Heart left ventricle (tissue), 16 donors: ENCODE data around the gene KCTD17. TPM values are rescaled to one million over a fixed set of nuclear protein-coding genes. Genes with fewer than 3 reads are reported as not detected.

Experiments
- ATAC-seq, 4 donors: fragments of 200-7000 bp; cut with Tn5 transposase; one replicate each; pipeline ENCODE4 v1.9.1; 2020 to 2022; ENCODE audit warnings: moderate library complexity in 4 of 4, mild to moderate bottlenecking in 3 of 4, moderate number of reproducible peaks in 1 of 4
- DNase-seq, 5 donors: peaks; one replicate each; pipeline ENCODE4 v3.0.0-alpha.2; 2020
- H3K27ac ChIP-seq, 12 donors: fragments of 200-600 bp; sonication (generic) in 4 of 12; one replicate each; pipeline versions ENCODE4 v1.5.0 to v1.8.0; 2016 to 2022; ENCODE audit warnings: mild to moderate bottlenecking in 2 of 12
- H3K27me3 ChIP-seq, 9 donors: fragments of 200-600 bp; sonication (generic) in 2 of 9; one replicate each; pipeline versions ENCODE4 v1.5.1 to v1.8.0; 2016 to 2022; ENCODE audit warnings: mild to moderate bottlenecking in 3 of 9
- H3K36me3 ChIP-seq, 9 donors: fragments of 200-600 bp; sonication (generic) in 2 of 9; one replicate each; pipeline versions ENCODE4 v1.5.0 to v1.8.0; 2018 to 2022; ENCODE audit warnings: mild to moderate bottlenecking in 2 of 9
- H3K4me1 ChIP-seq, 12 donors: fragments of 200-600 bp; sonication (generic) in 4 of 12; one replicate each; pipeline versions ENCODE4 v1.5.0 to v1.8.0; 2016 to 2022; ENCODE audit warnings: mild to moderate bottlenecking in 3 of 12
- H3K4me3 ChIP-seq, 12 donors: fragments of 200-600 bp; sonication (generic) in 4 of 12; one replicate each; pipeline versions ENCODE4 v1.5.0 to v1.8.0; 2017 to 2022; ENCODE audit warnings: mild to moderate bottlenecking in 9 of 12, moderate library complexity in 4 of 12
- H3K9me3 ChIP-seq, 12 donors: fragments of 200-600 bp; sonication (generic) in 4 of 12; one replicate each; pipeline versions ENCODE4 v1.5.0 to v1.8.0; 2016 to 2022; ENCODE audit warnings: mild to moderate bottlenecking in 1 of 12
- POLR2A ChIP-seq, 2 donors: fragments of 450-650 bp; IDR thresholded peaks; one replicate each; pipeline ENCODE4 v1.6.1; 2017; ENCODE audit warnings: antibody characterized with exemption in 2 of 2, mild to moderate bottlenecking in 2 of 2, moderate library complexity in 2 of 2
- WGBS, 4 donors: extraction: QIAGEN DNeasy Blood & Tissue Kit in 2 of 4; methylation state at CpG; one replicate each; pipeline versions ENCODE4 v1.1.5 to v1.1.7; 2013 to 2018; 5-methylcytosine and 5-hydroxymethylcytosine counted together
- intact Hi-C, 10 donors: fragments of 100-400 bp; cut with DNase I; formaldehyde crosslinking; loops; one replicate each; pipeline versions ENCODE4 v1.11.1 to v1.14.2; 2022
- polyA plus RNA-seq, 2 donors: library from polyadenylated mRNA; stranded (reverse); fragments of 200-250 nt; gene quantifications; one replicate each; pipeline ENCODE4 v1.2.3, GENCODE V29; 2013
- total RNA-seq, 9 donors: library from RNA; depleted of rRNA in 2 of 9; stranded (reverse); fragments of >200 nt in 2 of 9; fragmentation: NEBNext Ultra II Directional in 3 of 9; extraction: Animal tissue kit (Norgen Biotek cat#: 25700) in 3 of 9; gene quantifications; one replicate each; pipeline versions ENCODE4 v1.1.0 to v1.2.4, GENCODE V29; 2016 to 2023
- TF ChIP-seq, protein P1 (sequence below), 12 donors: fragments of 200-600 bp; sonication (generic) in 4 of 12; IDR thresholded peaks; one replicate each; pipeline versions ENCODE4 v1.5.0 to v1.8.0; 2018 to 2022; ENCODE audit warnings: antibody characterized with exemption in 12 of 12, mild to moderate bottlenecking in 5 of 12
- donor health status: ischemic (EF 13 %, LVEDD 7.1; RV severe dilation, severe dysfunction).
- donor health status: healthy with polysubstance abuse.
- donor health status: DM: no; HTN: yes; CAD: no.
- donor health status: DM: no; HTN: no; CAD: no.
- donor health status: ischemic (EF 25% LVEDD 6.9; RV normal size, moderate dysfunction).
- donor health status: ischemic (EF 25% LVEDD 5.7; RV mildly dilated, moderate dysfunction).
- donor health status: healthy.
- donor health status: DM: yes; HTN: yes; CAD: no.
- donor health status: ischemic (EF 35%, LVEDD 5.7; RV mildly dilated, moderate dysfunction).
- donor health status: nonischemic (EF 11% LVEDD 7.7; RV severe dilation, severe dysfunction).
- donor health status: DM: yes; HTN: yes; CAD: no.
- donor health status: PGD.
- donor health status: ischemic (EF 29% LVEDD 5.4; RV normal size, mild dysfunction).
- donor health status: nonischemic (EF 23%, LVEDD 6.1; RV moderate dilation, normal function).

The KCTD17 gene
- total and polyA plus RNA-seq, 11 donors = 10.8 to 62.0 (median 17.3) TPM

DNA sequence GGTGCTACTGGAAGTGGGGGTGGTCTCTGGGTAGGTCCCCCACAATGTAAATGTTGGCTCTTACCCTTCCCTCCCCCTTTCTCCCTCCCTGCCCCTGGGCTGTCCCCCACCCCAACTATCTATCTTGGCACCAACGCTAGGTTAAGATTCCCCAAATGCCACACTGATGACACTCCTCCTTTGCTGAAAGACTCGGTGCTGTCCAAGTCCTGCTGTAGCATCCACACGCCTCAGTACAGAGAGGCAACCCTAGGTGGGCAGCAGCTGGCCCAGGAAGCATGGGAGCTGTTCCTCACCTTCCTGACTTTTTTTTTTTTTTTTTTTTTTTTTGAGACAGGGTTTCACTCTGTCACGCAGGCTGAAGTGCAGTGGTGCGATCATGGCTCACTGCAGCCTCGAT is 3.4 kb upstream of the KCTD17 start:
- TF ChIP-seq, protein P1, sequence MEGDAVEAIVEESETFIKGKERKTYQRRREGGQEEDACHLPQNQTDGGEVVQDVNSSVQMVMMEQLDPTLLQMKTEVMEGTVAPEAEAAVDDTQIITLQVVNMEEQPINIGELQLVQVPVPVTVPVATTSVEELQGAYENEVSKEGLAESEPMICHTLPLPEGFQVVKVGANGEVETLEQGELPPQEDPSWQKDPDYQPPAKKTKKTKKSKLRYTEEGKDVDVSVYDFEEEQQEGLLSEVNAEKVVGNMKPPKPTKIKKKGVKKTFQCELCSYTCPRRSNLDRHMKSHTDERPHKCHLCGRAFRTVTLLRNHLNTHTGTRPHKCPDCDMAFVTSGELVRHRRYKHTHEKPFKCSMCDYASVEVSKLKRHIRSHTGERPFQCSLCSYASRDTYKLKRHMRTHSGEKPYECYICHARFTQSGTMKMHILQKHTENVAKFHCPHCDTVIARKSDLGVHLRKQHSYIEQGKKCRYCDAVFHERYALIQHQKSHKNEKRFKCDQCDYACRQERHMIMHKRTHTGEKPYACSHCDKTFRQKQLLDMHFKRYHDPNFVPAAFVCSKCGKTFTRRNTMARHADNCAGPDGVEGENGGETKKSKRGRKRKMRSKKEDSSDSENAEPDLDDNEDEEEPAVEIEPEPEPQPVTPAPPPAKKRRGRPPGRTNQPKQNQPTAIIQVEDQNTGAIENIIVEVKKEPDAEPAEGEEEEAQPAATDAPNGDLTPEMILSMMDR (IDR thresholded peaks at IDR 0.05) = no peak
- TF ChIP-seq POLR2A (IDR thresholded peaks at IDR 0.05) = no peak
- H3K9me3 ChIP-seq = no peaks in the 10 kb centered on the region
- no peak for ATAC-seq
- 72 to 86% (median 78%) methylated on average over 6 of the region's 6 CpGs for WGBS, 4 donors
- peaks cover 0 to 29% (median 15%) of the 10 kb centered on the region in 12 donors for H3K4me1 ChIP-seq
- H3K27ac ChIP-seq = no peak overlapping the region
- no peaks in the 10 kb centered on the region for H3K36me3 ChIP-seq
- intact Hi-C loops = loop anchor here in 5 of 10 donors (10.0 kb wide), 2 partner anchors 173 to 263 kb away; no protein-coding TSS in a partner anchor
- no peak for DNase-seq
- H3K4me3 ChIP-seq = no peak overlapping the region
- H3K27me3 ChIP-seq = peaks cover 0 to 2% (median 0%) of the 10 kb centered on the region in 9 donors

DNA sequence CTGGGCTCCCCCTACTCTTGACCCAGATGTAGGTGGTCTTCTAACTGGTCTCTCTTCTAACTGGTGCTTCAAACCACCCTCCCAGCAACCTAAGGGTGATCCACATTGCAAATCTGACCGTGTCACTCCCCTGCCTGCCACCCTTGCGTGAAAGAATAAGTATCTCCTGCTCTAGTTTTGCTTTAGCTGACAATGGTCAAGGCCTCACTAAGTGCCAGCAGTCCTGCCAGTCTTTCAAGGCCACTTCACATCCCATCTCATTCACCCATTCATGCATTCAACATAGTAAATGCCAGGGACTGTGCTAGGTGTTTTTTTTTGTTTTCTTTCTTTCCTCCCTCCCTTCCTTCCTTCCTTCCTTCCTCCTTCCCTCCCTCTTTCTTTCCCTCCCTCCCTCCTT is 2.3 kb upstream of the KCTD17 start:
- peaks cover 0 to 32% (median 21%) of the 10 kb centered on the region in 12 donors for H3K4me1 ChIP-seq
- TF ChIP-seq, protein P1 (IDR thresholded peaks at IDR 0.05) = no peak
- TF ChIP-seq POLR2A (IDR thresholded peaks at IDR 0.05) = no peak
- no peaks in the 10 kb centered on the region for H3K9me3 ChIP-seq
- H3K36me3 ChIP-seq = no peaks in the 10 kb centered on the region
- 72 to 88% (median 79%) methylated on average over 2 of the region's 2 CpGs for WGBS, 4 donors
- no peaks in the 10 kb centered on the region for H3K27me3 ChIP-seq
- no peak overlapping the region for H3K27ac ChIP-seq
- DNase-seq (no peak), ATAC-seq (no peak)
- intact Hi-C loops = loop anchor here in 5 of 10 donors (10.0 kb wide), 2 partner anchors 174 to 264 kb away; no protein-coding TSS in a partner anchor
- H3K4me3 ChIP-seq = no peak overlapping the region

DNA sequence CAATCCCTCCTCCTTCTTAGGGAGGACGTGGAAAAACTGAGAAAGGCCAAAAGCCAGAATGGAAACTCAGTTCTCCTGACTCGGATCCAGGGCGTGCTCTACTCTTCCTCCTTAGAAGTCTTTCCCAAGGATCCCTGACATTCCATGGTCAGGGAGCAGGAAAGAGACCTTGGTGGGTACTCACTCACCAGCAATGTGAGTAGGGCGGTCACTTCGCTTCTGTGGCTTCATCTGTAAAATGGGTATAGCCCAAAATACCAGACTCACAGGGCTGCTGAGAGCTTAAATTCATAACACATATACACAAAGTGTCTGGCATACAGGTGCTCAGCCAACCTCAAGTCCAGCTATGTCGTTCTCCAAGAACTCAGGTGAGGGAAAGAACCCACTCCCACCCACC is 629 bp upstream of the KCTD17 start:
- Histone ChIP-seq H3K27me3 (no peaks in the 10 kb centered on the region), H3K9me3 (no peaks in the 10 kb centered on the region), H3K27ac (peak overlapping the region in 2 of 12 donors; percentile 51 to 84), H3K4me1 (peaks cover 0 to 32% (median 21%) of the 10 kb centered on the region in 12 donors), H3K36me3 (peaks cover 0 to 16% (median under 1%) of the 10 kb centered on the region in 9 donors), H3K4me3 (peak overlapping the region in 8 of 12 donors; percentile 63 to 96 (median 78))
- DNase-seq (no peak), ATAC-seq (no peak)
- WGBS, 4 donors = 77 to 91% (median 79%) methylated on average over 6 of the region's 6 CpGs
- TF ChIP-seq POLR2A (IDR thresholded peaks at IDR 0.05) = no peak
- TF ChIP-seq, protein P1 (IDR thresholded peaks at IDR 0.05) = no peak
- intact Hi-C loops = no loop called here

DNA sequence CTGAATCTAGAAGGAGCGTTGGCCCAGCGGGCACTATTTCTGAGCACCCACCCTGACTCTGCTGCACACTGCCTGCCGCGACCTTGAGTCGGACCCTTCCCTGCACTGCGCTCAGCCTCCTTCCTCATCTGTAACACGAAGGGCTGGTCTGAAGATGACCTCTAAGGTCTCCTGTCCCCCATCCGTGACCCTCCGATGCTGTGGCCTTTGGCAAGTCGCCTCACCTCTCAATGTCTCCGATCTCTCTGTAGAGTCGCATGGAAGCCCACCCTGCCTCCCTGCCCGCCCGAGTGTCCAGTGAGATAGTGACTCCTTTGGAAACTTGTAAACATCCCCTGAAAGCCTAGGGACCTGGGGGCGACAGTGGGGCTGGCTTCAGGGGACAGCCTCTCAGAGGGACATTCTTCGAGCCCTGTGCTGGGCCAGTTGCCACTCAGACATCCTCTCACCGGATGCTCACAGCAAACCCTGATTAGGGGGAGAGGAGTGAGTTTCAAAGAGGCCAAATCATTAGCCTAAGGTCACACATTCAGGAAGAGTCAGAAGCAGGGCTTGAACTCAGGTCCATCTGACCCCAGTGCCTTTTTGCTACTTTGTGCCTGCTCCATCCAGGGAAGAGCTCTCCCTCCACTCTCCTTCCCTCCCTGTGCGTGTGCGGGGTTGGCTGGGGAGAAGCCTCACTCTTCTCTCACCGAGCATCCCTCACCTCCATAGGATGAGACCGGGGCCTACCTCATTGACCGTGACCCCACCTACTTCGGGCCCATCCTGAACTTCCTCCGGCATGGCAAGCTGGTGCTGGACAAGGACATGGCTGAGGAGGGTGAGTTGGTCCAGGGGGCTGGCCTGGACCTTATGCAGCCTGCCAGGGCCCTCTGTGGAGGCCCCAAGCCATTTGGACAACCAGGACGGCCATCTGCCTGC is 1.1 kb downstream of the KCTD17 start:
- WGBS, 4 donors = 65 to 72% (median 68%) methylated on average over 23 to 25 of the region's 25 CpGs
- Histone ChIP-seq H3K27me3 (no peaks in the 10 kb centered on the region), H3K27ac (peak overlapping the region in 11 of 12 donors; percentile 0 to 77 (median 39)), H3K4me3 (peak overlapping the region in 11 of 12 donors; percentile 61 to 96 (median 75)), H3K4me1 (peaks cover 0 to 32% (median 21%) of the 10 kb centered on the region in 12 donors), H3K9me3 (no peaks in the 10 kb centered on the region), H3K36me3 (peaks cover 0 to 33% (median 16%) of the 10 kb centered on the region in 9 donors)
- intact Hi-C loops = no loop called here
- DNase-seq = peak in 2 of 5 donors; percentile 13 to 24
- TF ChIP-seq POLR2A (IDR thresholded peaks at IDR 0.05) = no peak
- TF ChIP-seq, protein P1 (IDR thresholded peaks at IDR 0.05) = no peak
- no peak for ATAC-seq
